Putamen (tissue), 1 donor: ENCODE measurements around the gene MIA.
A peak's percentile ranks its signal among the peaks of the same experiment; 100 is the strongest.
"Not testable (repeated sequence)": the region's sequence is repeated elsewhere in the genome, so short reads cannot be mapped to it uniquely, and the experiment has no call there.

ENCODE experiments used
- DNase-seq: peaks from one replicate; pipeline ENCODE4 v3.0.0-alpha.2; 2016; ENCODE audit warnings: low spot score

Gene MIA

DNA sequence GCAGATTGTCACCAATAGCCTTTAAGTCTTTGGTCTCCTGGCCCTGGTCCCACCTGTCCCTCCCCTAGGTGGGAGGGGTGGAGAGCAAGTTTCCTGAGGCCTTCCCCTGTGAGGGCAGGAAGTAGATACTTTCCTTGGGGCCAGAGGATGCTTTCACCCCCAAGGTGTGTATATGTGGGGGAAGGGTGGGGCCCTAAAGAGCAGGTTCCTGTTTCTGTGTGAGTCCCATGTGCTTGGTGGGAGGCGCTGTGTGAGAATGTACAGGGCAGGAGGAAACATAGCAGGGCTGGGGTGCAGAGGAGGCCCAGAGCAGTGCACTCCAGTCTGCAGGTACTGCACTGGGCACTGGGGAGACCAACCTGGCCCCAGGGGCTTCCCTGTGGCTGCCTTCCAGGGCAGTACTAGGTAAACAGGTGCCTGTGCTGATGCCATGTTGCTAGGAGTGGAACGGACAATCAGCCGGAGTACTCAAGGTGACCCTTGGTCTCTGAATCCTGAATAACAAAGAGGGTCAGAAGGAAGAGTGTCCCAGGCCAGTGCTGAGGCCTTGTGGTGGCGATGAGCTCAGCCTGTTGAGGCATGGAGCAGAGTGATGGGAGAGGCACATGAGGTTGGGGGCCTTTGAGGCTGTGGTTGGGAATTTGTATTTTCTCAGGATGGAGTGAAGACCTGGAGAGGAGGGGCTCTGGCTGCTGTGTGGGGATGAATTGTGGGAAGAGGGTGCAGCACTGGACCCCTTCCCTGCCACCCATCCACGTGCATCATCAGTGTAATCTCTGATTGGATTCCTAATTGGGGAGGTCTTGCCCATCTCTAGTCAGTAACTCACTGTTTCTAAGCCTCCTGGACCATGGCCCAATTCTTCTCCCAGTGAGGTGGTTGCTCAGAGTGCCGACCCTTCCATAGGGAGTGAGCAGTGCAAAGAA, 28.8 kb downstream of the MIA start:
- no peak for DNase-seq

DNA sequence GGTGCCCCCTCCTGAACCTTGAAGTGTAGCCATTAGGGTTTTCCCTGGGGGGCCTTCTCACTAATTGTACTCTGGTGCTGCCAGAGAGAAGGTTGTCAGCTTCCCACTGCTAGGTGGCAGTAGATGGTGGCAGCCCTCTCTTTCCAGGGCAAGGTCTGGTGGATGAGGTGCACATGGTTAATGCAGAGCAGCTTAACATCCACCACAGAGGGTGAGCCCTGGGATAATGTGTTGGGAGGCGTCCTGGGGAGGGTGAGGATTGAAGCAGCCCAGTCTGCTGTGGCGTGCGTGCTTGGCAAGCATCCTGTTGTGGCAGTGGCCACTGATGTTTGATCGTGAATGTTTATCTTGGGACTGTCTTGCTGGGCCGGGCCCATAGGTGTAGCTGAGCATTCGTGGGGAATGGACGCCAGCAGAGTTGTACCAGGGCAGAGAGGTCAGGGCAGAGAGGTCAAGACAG, 29.5 kb downstream of the MIA start:
- DNase-seq: no peak

DNA sequence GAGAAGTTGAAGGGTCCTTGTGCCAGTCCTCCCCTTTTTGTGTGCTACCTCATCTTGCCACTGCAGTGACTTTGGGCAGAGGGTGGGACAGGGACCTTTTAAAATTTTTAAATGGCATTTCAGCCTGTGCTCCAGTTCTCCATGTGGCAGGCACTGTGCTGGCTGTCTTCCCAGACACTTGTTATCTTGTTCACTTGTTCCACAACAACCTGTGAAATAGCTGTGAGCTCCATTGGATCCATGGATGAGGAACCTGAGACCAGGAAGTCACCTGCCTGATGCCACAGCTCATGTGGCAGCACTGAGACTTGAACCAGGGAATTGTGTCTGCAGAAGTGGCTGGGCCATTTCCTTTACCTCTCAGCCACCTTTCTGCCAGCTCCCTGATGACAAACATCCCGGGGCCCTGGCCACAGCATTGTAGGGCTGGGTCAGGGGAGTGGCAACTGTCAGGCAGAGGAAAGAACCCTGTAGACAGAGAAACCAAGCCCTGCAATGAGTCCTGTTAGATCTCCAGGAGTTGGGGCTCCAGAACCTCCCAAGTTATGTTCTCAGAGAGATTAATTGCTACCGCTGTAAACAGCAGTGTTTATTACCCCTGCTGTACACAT, 30.0 kb downstream of the MIA start:
- no peak for DNase-seq

DNA sequence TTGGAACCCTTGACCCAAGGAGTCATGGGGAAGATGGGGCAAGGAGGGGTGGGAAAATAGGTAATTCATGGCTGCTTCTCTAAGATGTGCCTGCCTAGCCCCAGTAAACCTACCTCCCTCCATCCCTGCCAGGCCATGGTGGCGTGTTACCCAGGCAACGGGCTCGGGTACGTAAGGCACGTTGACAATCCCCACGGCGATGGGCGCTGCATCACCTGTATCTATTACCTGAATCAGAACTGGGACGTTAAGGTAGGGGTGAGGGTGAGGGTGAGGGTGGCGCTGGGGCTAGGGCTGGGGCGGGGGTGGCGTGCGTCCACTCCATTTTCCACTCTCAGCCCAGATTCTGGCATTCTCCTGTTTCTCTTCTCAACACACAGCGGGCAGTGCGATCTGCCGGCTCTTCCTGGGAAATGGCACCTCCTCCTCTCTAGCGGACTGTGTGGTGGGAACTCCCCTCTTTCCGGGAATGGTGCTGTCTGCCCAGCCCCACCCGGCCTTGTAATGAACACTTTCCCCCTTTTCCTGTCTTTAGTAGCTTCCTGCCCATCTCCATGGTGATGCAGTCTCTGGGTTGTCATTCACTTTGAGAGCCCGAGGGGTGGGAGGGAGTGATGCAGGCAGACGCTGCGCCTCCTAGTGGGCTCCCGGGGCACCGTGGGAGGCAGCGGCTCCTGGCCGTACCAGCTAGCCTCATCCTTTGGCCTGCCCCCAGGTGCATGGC, 31.3 kb downstream of the MIA start:
- DNase-seq: peak; percentile 96

DNA sequence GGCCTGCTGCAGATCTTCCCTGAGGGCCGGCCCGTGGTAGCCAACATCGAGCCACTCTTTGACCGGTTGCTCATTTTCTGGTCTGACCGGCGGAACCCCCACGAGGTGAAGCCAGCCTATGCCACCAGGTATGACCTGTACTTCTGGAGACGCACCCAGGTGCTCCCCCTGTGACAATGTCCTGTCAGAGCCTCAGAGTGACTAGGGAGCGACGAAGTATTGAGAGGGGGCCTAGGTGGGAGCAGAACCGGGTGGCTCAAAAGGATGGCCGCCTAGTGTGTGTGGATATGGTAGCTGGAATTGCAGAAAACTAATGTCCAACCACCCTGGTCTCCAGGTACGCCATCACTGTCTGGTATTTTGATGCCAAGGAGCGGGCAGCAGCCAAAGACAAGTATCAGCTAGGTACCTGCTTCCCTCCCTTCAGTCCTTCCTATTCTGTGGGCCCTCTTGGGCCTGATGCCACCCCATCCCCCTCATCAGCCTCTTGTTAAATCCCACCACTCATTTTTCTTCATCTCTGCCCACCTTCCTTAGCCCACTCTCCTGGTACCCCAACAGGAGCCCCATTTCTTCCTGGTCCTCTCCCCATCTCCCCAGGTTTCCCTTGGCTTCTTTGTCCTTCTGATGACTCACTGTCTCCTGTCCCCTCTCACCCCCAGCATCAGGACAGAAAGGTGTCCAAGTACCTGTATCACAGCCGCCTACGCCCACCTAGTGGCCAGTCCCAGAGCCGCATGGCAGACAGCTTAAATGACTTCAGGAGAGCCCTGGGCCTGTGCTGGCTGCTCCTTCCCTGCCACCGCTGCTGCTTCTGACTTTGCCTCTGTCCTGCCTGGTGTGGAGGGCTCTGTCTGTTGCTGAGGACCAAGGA, 32.1 kb downstream of the MIA start:
- DNase-seq: no peak

DNA sequence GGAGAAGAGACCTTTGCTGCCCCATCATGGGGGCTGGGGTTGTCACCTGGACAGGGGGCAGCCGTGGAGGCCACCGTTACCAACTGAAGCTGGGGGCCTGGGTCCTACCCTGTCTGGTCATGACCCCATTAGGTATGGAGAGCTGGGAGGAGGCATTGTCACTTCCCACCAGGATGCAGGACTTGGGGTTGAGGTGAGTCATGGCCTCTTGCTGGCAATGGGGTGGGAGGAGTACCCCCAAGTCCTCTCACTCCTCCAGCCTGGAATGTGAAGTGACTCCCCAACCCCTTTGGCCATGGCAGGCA, 32.7 kb downstream of the MIA start:
- DNase-seq: no peak

DNA sequence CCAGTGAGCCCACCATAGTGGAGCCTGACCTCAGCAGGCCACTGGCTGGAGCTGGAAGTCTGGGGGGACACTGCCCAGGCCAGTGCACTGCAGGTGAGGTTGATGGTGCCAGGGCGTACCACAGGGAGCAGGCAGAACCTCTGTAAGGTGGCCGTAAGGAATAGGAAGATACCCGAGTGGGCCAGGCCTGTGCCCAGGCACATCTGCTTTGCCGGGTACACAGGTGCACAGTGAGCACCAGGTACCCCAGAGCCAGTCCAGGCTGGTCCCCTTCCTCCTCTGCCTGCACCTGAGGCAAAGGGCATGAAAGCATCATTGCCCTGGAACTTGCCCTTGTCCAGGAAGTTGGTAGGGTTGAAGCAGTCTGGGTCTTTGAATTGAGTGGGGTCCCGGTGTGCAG, 33.2 kb downstream of the MIA start:
- DNase-seq: no peak

DNA sequence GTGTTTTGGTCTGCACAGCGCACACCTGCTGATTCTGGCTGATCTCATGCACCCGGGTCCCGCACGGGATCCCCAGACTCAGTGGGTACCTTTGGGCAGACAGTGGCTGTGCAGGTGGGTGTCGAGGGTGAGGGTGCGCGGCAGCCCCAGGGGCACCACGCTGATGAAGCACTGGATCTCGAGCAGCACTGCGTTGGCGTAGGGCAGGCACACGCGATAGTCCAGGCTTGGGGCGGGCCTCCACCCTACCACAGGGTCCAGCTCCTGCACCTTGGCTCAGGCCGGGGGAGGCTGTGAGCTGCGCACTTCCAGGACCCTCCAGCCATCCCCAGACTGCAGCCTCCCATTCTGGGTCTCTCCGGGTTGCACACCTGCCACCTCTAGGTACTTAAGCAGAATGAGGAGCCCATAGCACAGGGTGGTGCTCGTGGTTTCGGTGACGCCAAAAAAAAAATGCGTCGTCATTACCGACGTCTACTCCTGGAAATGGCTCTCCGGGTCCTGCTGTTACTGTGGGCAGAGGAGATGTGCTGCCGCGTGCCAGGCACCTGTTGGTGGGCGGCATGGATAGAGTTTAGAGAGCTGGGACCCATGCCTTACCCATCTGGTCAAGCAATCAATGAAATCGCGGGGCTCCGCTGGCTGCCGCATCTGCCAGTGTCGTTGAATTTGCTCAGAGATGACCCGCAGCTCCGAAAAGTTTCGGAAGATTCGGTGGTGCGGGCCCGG, 34.2 kb downstream of the MIA start:
- no peak for DNase-seq

DNA sequence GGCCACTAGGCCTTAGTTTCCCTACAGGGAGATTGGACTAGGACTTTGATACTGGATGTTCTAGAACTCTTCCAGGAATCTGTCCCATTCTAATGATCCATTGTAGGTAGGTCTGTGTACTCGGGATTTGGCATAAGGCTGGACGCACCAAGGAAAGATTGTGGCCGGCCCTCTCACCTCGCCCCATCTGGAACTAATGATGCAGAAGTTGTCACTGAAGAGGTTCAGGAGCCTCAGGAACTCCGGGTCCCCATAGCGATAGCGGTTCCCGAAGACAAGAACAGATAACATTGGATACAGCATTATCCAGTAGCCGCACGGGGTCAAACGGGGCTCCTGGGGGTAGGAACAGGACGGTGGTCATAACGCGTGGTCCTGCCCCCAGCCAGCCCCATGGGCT, 34.8 kb downstream of the MIA start:
- DNase-seq: no peak

DNA sequence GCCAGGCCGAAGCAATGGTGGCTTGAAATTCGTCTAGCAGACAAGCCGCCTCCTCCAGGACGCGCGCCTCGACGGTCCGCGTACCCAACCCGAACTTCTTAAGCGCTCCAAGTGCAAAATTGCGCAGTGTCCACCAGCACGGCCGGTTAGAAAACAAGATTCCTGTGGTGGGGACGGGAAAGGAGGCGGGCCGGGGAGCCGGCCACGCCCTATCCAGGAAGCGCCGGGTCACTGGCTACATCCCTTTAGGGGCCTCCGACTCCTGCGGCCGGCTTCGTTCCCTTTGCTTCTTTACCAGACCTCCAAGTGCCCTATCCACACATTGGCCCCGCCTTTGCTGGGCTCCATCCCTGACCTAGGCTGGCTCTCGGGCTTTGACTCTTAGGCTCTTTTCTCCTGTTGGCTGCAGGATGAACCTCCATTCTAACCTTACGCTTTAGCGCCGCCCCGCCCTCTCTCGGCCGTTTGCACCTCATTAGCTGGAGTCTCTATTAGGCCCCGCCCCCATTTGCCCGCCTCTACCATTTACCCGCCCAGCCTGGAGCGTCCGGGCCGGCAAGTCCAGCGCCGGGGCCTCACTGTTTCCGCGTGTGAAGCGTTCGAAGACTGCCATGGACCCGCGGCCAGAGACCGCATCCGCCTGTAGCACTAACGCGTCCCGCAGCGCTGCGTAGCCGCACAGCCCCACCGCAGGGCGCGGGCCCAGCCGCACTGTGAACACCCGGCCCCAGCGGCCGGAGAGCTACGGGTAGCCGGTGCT, 35.5 kb downstream of the MIA start:
- DNase-seq: not testable (repeated sequence)

DNA sequence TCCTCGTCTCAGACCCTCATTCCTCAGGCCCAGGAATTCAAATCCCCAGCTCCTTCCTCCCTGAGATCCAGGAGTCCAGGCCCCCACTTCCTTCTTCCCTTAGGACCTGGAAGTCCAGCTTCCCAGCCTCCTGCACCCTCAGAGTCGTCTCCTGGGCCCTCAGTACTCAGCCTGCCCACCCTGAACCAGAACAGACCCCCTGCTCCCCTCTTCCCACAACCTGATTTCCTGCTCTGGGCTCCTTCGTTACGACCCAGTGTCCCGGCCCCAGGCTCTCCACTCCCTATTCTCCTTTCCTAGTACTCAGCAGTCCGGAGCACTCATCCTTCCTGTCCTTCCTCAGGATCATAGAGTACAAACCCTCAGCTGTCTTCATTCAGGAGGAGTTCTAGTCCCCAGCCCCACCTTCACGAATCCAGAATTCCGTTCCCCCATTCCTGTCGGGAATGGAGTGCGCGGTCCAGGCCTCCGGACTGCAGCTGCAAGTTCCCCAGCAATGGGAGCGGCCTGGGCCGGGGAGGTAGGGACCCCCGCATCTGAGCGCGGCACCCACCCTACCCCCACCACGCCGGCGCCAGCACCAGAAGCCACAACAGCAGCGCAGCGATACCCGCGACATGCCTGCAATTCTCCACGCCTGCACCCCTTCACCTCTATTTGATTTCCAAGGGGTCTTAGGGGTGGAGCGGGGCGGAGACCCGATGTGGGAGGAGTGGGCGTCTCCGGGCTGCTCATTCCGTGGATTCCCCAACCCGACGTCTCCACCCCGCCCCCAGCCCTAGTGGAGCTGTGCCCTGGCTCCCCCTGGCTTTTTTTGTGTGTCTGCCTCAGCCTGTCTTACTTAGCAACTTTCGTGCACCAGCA, 36.4 kb downstream of the MIA start:
- DNase-seq: no peak

DNA sequence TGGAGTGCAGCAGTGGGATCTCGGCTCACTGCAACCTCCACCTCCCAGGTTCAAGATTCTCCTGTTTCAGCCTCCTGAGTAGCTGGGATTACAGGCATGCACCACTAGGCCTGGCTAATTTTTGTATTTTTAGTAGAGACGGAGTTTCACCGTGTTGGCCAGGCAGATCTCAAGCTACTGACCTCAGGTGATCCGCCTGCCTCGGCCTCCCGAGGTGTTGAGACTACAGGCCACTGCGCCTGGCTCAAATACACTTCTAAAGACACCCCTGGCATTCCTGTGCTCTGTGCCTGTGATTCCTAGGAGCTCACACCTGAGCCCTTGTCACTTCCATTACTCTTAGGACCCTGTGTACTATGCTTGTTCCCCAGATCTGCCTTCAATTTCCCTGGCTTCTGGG, 37.2 kb downstream of the MIA start:
- not testable (repeated sequence) for DNase-seq

DNA sequence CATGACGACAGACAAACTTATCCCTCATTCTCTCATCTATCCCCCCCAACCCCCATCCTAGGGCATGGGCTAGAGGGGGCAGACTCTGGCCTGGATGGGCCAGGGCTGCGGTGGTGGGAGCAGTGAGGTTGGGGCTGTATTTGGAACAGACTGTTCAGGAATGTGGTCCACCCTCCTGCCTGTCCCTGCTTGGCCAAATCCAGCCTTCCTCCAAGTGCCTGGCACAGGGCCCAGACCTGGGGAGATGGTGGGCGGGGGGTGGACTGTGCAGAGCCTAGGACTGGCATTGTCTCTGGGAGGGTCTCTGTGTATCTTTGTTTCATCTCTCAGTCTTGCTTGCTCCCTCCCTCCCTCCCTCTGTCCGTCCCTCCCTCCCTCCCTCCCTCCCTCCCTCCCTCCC, 37.9 kb downstream of the MIA start:
- no peak for DNase-seq

DNA sequence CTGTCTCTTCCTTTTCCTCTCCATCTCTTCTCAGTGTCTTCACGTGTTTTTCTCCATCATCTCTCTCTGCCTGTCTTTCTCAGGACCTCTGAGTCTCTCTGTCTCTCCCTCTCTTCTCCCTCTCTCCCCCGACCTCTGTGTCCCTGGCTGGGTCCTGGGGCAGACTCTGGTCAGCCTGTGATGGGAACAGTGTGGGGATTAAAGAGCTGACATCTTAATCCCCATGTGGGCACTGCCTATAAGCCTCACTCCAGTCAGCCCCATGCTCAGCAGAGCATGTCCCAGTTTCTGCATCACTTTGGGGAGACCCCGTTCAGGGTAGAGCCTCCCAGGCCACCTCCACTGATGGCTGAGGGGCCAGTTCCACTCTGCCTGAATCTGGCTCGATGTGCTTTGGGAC, 39.9 kb downstream of the MIA start:
- no peak for DNase-seq

DNA sequence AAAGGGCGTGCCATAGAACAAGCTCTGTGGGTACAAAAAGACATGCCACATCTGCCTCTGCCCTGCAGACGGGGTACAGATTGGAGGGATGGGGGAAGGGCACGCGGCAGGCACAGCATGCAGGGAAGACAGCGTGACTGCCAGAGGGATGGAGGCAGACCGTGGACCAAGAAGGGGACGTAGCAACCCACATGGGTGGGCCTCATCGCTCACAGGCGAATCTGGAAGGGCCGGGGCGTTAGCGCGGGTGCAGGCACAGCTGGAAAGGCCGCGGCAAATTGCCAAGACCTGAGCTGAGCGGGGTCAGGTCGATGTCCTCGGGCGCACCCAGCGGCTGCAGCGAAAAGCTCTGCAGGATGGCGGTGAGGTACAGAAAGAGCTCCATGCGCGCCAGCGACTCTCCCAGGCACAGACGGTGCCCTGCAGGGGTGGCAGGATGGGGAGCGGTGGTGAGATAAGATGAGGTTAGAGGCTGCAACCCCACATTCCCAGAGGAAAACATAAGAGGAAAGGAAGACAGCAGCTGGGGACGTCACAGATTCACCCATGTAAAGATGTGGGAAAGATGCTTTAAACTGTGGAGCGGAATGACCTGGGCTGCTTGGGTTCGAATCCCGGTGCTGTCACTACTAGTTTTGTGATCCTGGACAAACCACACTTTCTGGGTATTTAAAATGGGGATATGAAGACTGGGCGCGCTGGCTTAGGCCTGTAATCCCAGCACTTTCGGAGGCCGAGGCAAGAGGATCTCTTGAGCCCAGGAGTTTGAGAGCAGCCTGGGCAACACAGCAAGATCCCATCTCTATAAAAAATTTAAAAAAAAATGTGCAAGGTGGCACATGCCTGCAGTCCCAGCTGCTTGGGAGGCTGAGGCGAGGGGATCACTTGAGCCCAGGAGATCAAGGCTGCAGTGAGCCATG, 43.4 kb downstream of the MIA start:
- not testable (repeated sequence) for DNase-seq

DNA sequence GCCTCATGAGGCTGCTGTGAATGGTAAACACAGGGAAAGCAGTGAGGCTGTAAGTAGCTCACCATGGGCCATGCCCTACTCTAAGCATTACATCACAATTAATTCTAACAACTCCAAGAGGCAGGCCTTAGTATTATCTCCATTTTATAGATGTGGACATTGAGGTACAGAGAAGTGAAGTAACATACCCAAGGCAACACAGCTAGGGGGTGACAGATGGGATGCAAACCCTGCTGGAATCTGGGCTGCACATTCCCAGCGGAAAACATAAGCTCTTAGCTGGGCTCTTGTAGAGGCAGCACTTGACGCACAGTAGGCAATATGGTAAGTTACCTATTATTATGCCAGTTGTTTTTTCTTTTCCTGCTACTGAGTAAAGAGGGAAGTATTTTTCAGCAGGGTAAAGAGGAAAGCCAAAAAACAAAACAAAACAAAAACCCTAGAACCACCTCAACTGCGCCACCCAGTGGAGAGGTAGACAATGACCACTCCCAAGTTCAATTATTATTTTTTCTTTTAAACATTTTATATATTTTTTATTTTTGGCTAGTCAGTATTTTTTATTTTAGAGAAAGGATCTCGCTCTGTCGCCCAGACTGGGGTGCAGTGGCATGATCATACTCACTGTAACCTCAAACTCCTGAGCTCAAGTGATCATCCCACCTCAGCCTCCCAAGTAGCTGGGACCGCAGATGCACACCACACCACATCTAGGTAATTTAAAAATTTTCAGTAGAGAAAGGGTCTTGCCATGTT, 44.3 kb downstream of the MIA start:
- not testable (repeated sequence) for DNase-seq

DNA sequence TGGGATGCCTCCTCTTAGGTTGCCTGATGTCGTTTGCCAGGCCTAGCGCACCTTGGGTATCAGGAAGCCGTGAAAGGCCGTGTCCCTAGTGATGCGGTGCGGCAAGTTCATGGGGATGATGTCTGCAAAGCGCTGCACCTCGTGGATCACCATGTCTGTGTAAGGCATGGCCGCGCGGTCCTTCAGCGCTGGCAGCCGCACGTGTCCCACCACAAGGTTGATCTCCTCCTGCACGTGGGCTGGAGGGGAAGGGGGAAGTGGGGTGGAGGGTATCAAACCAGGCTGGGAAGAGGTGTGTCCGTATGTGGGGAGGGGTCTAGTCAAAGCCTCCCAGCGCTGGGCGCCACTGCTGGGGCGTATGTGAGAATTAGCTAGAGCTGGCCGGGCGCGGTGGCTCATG, 46.8 kb downstream of the MIA start:
- no peak for DNase-seq
